ENCODE measurements around the gene ZNF398.

DNA sequence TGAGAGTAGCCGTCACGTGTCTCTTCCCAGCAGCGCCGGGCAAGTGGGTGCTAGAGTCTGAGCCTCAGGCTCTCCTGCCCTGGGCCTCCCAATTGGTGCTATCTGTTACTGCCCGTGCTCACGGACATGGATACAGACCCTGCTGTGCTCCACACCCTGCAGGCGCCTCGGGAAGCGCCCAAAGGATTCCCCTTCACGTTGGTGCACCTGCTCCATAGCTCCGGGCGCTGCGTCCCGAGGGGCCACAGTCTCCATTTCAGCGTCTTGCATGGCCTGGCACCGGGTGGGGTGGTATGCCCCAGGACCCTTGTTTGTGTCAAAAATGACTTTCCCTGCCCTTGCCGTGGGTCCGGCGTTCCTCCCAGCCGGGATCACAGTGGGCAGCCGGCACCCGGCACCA, 78.4 kb downstream of the ZNF398 start:
- TF ChIP-seq, protein P1, sequence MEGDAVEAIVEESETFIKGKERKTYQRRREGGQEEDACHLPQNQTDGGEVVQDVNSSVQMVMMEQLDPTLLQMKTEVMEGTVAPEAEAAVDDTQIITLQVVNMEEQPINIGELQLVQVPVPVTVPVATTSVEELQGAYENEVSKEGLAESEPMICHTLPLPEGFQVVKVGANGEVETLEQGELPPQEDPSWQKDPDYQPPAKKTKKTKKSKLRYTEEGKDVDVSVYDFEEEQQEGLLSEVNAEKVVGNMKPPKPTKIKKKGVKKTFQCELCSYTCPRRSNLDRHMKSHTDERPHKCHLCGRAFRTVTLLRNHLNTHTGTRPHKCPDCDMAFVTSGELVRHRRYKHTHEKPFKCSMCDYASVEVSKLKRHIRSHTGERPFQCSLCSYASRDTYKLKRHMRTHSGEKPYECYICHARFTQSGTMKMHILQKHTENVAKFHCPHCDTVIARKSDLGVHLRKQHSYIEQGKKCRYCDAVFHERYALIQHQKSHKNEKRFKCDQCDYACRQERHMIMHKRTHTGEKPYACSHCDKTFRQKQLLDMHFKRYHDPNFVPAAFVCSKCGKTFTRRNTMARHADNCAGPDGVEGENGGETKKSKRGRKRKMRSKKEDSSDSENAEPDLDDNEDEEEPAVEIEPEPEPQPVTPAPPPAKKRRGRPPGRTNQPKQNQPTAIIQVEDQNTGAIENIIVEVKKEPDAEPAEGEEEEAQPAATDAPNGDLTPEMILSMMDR (IDR thresholded peaks at IDR 0.05 in 4 of 5, conservative IDR thresholded peaks at IDR 0.05 in 1 of 5), result no peak
- TF ChIP-seq POLR2A (IDR thresholded peaks at IDR 0.05), result no peak

Measured in gastrocnemius medialis (tissue), 4 donors.